Measurements from ENCODE around the gene DRD4.

DNA sequence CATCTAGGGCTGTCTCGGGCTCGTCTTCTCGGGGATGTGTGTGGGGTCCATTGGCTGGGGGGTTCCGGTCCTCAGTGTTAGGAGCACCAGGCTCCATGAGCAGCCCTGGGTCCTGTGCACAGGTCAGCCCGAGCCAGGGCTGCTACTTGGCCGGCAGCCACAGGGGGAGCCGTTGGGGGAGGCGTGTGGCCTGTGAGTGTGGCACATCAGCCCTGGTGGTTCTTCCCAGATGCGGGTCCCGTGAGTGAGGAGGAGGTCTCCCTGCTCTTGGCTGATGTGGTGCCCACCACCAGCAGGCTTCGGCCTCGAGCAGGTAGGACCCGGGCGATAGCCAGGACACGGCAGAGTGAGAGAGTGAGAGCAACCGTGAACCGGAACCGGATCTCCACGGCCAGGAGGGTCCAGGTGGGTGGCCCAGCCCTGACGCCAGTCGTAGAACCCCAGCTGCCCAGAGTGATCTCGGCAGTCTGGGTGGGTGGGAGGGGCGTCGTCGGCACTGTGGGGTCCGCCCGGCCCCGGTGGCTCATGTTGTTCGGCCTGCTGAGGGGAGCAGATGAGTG, 39.8 kb upstream of the DRD4 start:
- no peak for TF ChIP-seq EZH2phosphoT487 (IDR thresholded peaks at IDR 0.05; ENCODE audit: low read length)
- TF ChIP-seq, protein P1, sequence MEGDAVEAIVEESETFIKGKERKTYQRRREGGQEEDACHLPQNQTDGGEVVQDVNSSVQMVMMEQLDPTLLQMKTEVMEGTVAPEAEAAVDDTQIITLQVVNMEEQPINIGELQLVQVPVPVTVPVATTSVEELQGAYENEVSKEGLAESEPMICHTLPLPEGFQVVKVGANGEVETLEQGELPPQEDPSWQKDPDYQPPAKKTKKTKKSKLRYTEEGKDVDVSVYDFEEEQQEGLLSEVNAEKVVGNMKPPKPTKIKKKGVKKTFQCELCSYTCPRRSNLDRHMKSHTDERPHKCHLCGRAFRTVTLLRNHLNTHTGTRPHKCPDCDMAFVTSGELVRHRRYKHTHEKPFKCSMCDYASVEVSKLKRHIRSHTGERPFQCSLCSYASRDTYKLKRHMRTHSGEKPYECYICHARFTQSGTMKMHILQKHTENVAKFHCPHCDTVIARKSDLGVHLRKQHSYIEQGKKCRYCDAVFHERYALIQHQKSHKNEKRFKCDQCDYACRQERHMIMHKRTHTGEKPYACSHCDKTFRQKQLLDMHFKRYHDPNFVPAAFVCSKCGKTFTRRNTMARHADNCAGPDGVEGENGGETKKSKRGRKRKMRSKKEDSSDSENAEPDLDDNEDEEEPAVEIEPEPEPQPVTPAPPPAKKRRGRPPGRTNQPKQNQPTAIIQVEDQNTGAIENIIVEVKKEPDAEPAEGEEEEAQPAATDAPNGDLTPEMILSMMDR (IDR thresholded peaks at IDR 0.05; ENCODE audit: low read length): peak; percentile 18
- no peak for TF ChIP-seq EZH2 (optimal IDR thresholded peaks at IDR 0.05; ENCODE audit: low read depth, low read length)

Measured in MM.1S (cell line).